Mesendoderm (in vitro differentiated cells): ENCODE measurements around the gene NISCH.

ENCODE experiments used
- DNase-seq: peaks from one replicate; pipeline ENCODE4 v3.0.0; 2013
- H2AK5ac ChIP-seq: 2 replicates; pipeline ENCODE4 v1.6.1; 2013; ENCODE audit warnings: low read length, inconsistent platforms
- H2BK120ac ChIP-seq: 2 replicates; pipeline ENCODE4 v1.6.1; 2013; ENCODE audit warnings: low read depth, mild to moderate bottlenecking, low read length, moderate library complexity, mixed read lengths
- H2BK15ac ChIP-seq: replicated peaks from 2 replicates; pipeline ENCODE4 v1.6.1; 2013; ENCODE audit warnings: low read depth, mild to moderate bottlenecking, moderate library complexity
- H2BK5ac ChIP-seq: 2 replicates; pipeline ENCODE4 v1.6.1; 2013; ENCODE audit warnings: low read length, inconsistent platforms
- H3K18ac ChIP-seq: 2 replicates; pipeline ENCODE4 v1.6.1; 2013; ENCODE audit warnings: mild to moderate bottlenecking, low read length, mixed read lengths
- H3K23ac ChIP-seq: one replicate; pipeline ENCODE4 v1.6.1; 2013; ENCODE audit warnings: low read length
- H3K27ac ChIP-seq: 2 replicates; pipeline ENCODE4 v1.5.1; 2013; ENCODE audit warnings: low read depth, mild to moderate bottlenecking, inconsistent platforms, low read length, moderate library complexity
- H3K27me3 ChIP-seq: 2 replicates; pipeline ENCODE4 v1.6.1; 2013; ENCODE audit warnings: low read length, control low read depth, mild to moderate bottlenecking, inconsistent platforms; ENCODE audit not compliant: insufficient read depth, poor library complexity
- H3K36me3 ChIP-seq: 2 replicates; pipeline ENCODE4 v1.6.1; 2013; ENCODE audit warnings: low read length, inconsistent platforms; ENCODE audit not compliant: control insufficient read depth, insufficient read depth
- H3K4ac ChIP-seq: one replicate; pipeline ENCODE4 v1.6.1; 2013; ENCODE audit warnings: low read depth, mild to moderate bottlenecking, low read length, moderate library complexity
- H3K4me1 ChIP-seq: 2 replicates; pipeline ENCODE4 v1.6.1; 2013; ENCODE audit warnings: low read depth, low read length, inconsistent platforms; ENCODE audit not compliant: control insufficient read depth
- H3K4me2 ChIP-seq: 2 replicates; pipeline ENCODE4 v1.6.1; 2013; ENCODE audit warnings: low read length
- H3K4me3 ChIP-seq: 2 replicates; pipeline ENCODE4 v1.5.1; 2013; ENCODE audit warnings: mild to moderate bottlenecking, low read length
- H3K56ac ChIP-seq: one replicate; pipeline ENCODE4 v1.6.1; 2013; ENCODE audit warnings: low read length
- H3K79me1 ChIP-seq: 2 replicates; pipeline ENCODE4 v1.6.1; 2013; ENCODE audit warnings: low read length, inconsistent platforms
- H3K79me2 ChIP-seq: 2 replicates; pipeline ENCODE4 v1.6.1; 2013; ENCODE audit warnings: mild to moderate bottlenecking, low read length; ENCODE audit not compliant: control insufficient read depth, insufficient read depth
- H3K9ac ChIP-seq: 2 replicates; pipeline ENCODE4 v1.6.1; 2013; ENCODE audit warnings: low read length, inconsistent platforms
- H4K5ac ChIP-seq: one replicate; pipeline ENCODE4 v1.6.1; 2013; ENCODE audit warnings: low read length
- H4K8ac ChIP-seq: one replicate; pipeline ENCODE4 v1.6.1; 2013; ENCODE audit warnings: low read depth, mild to moderate bottlenecking, control low read depth, low read length, moderate library complexity
- WGBS: extraction: QIAGEN DNeasy Blood & Tissue Kit; methylation state at CpG from one replicate; pipeline ENCODE4 v1.1.7; 2013; ENCODE audit warnings: low lambda C conversion rate, missing lambda C conversion rate; ENCODE audit not compliant: insufficient coverage; ENCODE audit errors: extremely low coverage; 5-methylcytosine and 5-hydroxymethylcytosine counted together

Gene NISCH

GRCh38 chr3:52530918-52531826 is 75.8 kb downstream of the NISCH start:
- WGBS = no CpG with 5 or more reads among the region's 10 CpGs
- Histone ChIP-seq H3K4me3 (no peak overlapping the region), H4K8ac (no peak overlapping the region), H2BK5ac (no peak overlapping the region), H2BK15ac (no peak overlapping the region), H3K18ac (no peak overlapping the region), H3K9ac (peak overlapping the region; percentile 31), H3K23ac (no peak overlapping the region), H3K36me3 (peaks cover 12% of the 10 kb centered on the region), H2AK5ac (no peak overlapping the region), H3K79me2 (peaks cover 30% of the 10 kb centered on the region), H3K79me1 (peaks cover 30% of the 10 kb centered on the region), H3K4me2 (no peak overlapping the region), H3K56ac (no peak overlapping the region), H3K27me3 (no peaks in the 10 kb centered on the region), H3K4me1 (peaks cover 7% of the 10 kb centered on the region), H4K5ac (no peak overlapping the region), H2BK120ac (no peak overlapping the region), H3K4ac (no peak overlapping the region), H3K27ac (no peak overlapping the region)
- DNase-seq = no peak

GRCh38 chr3:52531860-52532516 is 76.6 kb downstream of the NISCH start:
- Histone ChIP-seq H3K27ac (no peak overlapping the region), H3K4me1 (peaks cover 7% of the 10 kb centered on the region), H3K4me2 (peak overlapping the region; percentile 88), H3K79me2 (peaks cover 33% of the 10 kb centered on the region), H4K8ac (no peak overlapping the region), H3K4ac (no peak overlapping the region), H3K36me3 (peaks cover 12% of the 10 kb centered on the region), H2BK5ac (no peak overlapping the region), H3K56ac (peak overlapping the region; percentile 95), H3K23ac (no peak overlapping the region), H2AK5ac (no peak overlapping the region), H3K9ac (peak overlapping the region; percentile 96), H3K27me3 (no peaks in the 10 kb centered on the region), H4K5ac (no peak overlapping the region), H2BK120ac (no peak overlapping the region), H3K18ac (no peak overlapping the region), H3K79me1 (peaks cover 30% of the 10 kb centered on the region), H2BK15ac (no peak overlapping the region), H3K4me3 (peak overlapping the region; percentile 16)
- WGBS = no CpG with 5 or more reads among the region's 14 CpGs
- no peak for DNase-seq

GRCh38 chr3:52532517-52532837 is 77.1 kb downstream of the NISCH start:
- Histone ChIP-seq H3K4me2 (peak overlapping the region; percentile 88), H3K4ac (no peak overlapping the region), H3K4me3 (peak overlapping the region; percentile 84), H4K5ac (no peak overlapping the region), H3K56ac (peak overlapping the region; percentile 95), H2AK5ac (peak overlapping the region; percentile 12), H3K79me2 (peaks cover 38% of the 10 kb centered on the region), H3K27me3 (no peaks in the 10 kb centered on the region), H3K27ac (no peak overlapping the region), H3K79me1 (peaks cover 32% of the 10 kb centered on the region), H3K4me1 (peaks cover 8% of the 10 kb centered on the region), H3K18ac (no peak overlapping the region), H3K9ac (peak overlapping the region; percentile 96), H4K8ac (no peak overlapping the region), H2BK15ac (no peak overlapping the region), H2BK120ac (no peak overlapping the region), H2BK5ac (no peak overlapping the region), H3K36me3 (peaks cover 12% of the 10 kb centered on the region), H3K23ac (peak overlapping the region; percentile 96)
- peak; percentile 37 for DNase-seq
- whole genome bisulfite sequencing = no CpG with 5 or more reads among the region's 5 CpGs

- Histone ChIP-seq H3K23ac (peak overlapping the region; percentile 96), H3K18ac (peak overlapping the region; percentile 80), H3K79me2 (peaks cover 44% of the 10 kb centered on the region), H3K4me3 (peak overlapping the region; percentile 84), H4K5ac (no peak overlapping the region), H3K56ac (peak overlapping the region; percentile 95), H3K4ac (peak overlapping the region; percentile 96), H2BK15ac (no peak overlapping the region), H3K27ac (no peak overlapping the region), H3K36me3 (peaks cover 8% of the 10 kb centered on the region), H4K8ac (no peak overlapping the region), H2BK5ac (no peak overlapping the region), H2BK120ac (no peak overlapping the region), H3K9ac (peak overlapping the region; percentile 96), H3K27me3 (no peaks in the 10 kb centered on the region), H2AK5ac (peak overlapping the region; percentile 12), H3K4me2 (peak overlapping the region; percentile 88), H3K79me1 (peaks cover 37% of the 10 kb centered on the region), H3K4me1 (peaks cover 13% of the 10 kb centered on the region)
- WGBS = no CpG with 5 or more reads among the region's 78 CpGs
- peak; percentile 60 for DNase-seq
These were observed 77.6 kb downstream of the NISCH start for GRCh38 chr3:52532838-52533622.

GRCh38 chr3:52533623-52534280 is 78.3 kb downstream of the NISCH start, which contains the start of gene NT5DC2:
NT5DC2 (minus strand) TSS chr3:52533857; CDS start chr3:52533737, 120 bp downstream.
- Histone ChIP-seq H2BK5ac (no peak within 1 kb of the TSS), H3K27me3 (no peaks in the 10 kb centered on the region), H2AK5ac (peak within 1 kb of the TSS; percentile 67), H3K4me1 (peaks cover 16% of the 10 kb centered on the region), H3K27ac (no peak within 1 kb of the TSS), H3K79me1 (peaks cover 40% of the 10 kb centered on the region), H2BK15ac (no peak within 1 kb of the TSS), H4K8ac (no peak within 1 kb of the TSS), H3K9ac (peak within 1 kb of the TSS; percentile 96), H3K18ac (peak within 1 kb of the TSS; percentile 80), H3K23ac (peak within 1 kb of the TSS; percentile 96), H2BK120ac (no peak within 1 kb of the TSS), H3K4me2 (peak within 1 kb of the TSS; percentile 88), H3K36me3 (peaks cover 4% of the 10 kb centered on the region), H3K4me3 (peak within 1 kb of the TSS; percentile 84), H3K56ac (peak within 1 kb of the TSS; percentile 95), H3K4ac (peak within 1 kb of the TSS; percentile 96), H3K79me2 (peaks cover 48% of the 10 kb centered on the region), H4K5ac (no peak within 1 kb of the TSS)
- DNase-seq = peak; percentile 76
- WGBS = no CpG with 5 or more reads among the region's 91 CpGs
